DMS153 treated with DMSO at 0.1 percent for 48 hours (cell line): ENCODE data around the gene ZBTB7C.

Experiments used
- DNase-seq: peaks from one replicate; lab custom pipeline; 2025; ENCODE audit not compliant: unreplicated experiment; lab: John Stamatoyannopoulos, UW

ZBTB7C gene

GRCh38 chr18:48029296-48029986 lies 379.7 kb downstream of the ZBTB7C start:
- no peak for DNase-seq

GRCh38 chr18:48028696-48029095 lies 380.5 kb downstream of the ZBTB7C start:
- no peak for DNase-seq

DNA sequence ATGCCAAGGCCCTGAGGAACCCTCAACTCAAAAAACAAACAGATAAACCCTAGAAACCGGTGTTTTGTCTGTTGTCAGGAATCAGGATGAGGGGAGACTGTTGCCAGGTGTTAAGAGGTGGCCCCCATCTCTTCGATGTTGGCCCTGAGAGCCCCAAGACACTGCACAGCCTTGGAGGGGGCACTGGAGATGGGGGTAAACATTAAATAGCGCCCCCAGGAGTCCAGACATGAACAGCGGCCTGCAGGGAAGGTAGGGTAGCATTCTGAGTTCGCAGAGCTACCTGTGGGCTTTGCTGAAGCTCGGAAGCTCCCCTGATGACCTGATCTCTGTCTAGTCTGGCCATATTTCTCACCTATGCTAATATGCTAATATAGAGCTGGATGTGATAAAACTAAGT lies 381.1 kb downstream of the ZBTB7C start:
- DNase-seq: no peak

- no peak for DNase-seq
Measured at GRCh38 chr18:48027401-48027963, 381.7 kb downstream of the ZBTB7C start.

DNA sequence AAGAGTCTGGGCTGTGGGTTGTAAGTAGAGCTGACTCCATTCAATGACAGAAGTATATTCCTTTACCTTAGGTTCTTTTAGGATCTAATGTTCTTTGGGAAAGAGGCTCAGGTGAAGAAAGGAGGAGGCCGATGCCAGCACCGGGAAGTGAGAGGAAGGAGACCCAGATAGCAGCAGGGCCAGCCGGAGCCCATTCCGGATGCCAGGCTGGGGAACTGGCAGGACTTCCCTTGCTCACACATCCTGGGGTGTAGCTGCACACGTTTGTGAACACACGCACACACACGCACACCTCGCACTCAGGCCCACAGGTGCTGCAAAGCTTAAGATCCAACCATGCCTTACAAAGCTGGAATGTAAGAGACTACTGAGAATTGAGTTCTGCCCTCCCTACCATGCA lies 383.0 kb downstream of the ZBTB7C start:
- DNase-seq: no peak

GRCh38 chr18:48024881-48025660 lies 384.1 kb downstream of the ZBTB7C start:
- DNase-seq: no peak

DNA sequence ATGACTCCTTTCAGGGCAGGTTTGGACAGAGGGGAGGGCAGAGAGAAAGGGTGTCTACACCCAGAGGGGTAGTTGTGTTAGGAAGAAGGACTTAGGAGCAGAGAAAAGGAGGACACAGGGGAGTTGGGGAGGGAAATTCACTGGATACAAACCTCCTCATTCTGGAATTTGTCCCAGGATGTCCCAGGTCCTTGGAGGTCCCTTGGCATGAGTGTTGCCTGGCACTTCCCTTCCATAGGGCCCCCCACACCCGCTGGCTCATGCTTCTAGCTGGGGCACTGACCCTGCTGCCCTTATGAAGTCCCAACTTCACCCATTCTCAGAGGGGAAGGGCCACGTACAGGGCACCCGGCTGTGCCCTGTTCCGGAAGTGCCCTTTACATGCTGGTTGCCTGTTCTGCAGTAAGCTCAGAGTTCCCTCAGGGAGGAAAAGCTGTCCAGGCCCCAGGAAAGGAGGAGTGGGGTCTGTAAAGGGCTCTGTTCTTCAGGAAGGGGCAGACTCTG lies 385.1 kb downstream of the ZBTB7C start:
- DNase-seq: no peak

- peak; percentile 81 for DNase-seq
Measured at GRCh38 chr18:48023334-48024008, 385.7 kb downstream of the ZBTB7C start.

GRCh38 chr18:48022531-48023329 lies 386.5 kb downstream of the ZBTB7C start:
- peak; percentile 77 for DNase-seq

DNA sequence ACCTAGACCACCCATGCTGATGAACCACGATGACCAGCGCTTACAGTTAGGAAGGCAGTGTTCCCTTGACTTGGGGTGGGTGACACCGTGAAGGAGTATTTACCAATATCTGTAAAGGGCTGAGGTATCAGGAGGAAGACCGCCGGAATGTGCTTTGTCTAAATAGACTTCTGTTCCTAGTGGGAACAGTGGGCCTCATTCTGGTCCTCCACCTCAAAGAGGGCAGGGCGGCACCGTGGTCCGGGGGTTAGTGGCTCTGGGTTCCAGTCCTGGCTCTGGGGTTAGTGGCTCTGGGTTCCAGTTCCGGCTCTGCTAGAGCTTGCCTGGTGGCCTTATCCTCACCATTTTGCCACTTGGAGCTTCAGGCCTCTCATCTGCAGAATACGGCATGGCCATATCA lies 387.2 kb downstream of the ZBTB7C start:
- DNase-seq: no peak

DNA sequence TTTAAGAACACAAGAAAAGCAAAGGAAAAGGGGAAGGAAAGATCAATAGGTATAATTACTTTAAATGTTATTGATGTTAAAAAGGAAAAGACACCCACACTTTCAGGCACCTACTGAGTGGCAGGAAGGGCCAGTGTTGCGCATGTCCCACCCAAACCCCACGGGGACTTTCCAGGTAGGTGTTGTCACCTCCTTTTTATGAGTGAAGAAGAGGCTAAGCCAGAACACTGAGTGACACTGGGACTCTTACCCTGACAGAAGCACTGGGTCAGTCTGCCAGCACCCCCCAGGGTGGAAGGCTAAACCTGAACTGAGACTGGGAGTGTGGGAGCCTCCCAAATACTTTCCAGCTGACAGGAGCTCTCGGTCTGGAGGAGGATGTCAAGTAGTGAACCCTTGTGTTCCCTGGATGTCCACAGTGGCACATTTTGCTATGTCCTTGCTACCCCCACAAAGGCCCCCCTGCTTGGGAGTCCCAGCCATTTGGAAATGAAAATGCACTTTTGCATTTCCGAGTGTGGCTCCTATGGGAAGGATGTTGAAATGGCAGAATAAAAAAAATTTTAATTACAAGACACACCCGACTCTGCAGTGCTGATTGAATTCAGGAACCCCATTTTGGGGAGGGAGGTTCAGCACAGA lies 387.8 kb downstream of the ZBTB7C start:
- DNase-seq: no peak

DNA sequence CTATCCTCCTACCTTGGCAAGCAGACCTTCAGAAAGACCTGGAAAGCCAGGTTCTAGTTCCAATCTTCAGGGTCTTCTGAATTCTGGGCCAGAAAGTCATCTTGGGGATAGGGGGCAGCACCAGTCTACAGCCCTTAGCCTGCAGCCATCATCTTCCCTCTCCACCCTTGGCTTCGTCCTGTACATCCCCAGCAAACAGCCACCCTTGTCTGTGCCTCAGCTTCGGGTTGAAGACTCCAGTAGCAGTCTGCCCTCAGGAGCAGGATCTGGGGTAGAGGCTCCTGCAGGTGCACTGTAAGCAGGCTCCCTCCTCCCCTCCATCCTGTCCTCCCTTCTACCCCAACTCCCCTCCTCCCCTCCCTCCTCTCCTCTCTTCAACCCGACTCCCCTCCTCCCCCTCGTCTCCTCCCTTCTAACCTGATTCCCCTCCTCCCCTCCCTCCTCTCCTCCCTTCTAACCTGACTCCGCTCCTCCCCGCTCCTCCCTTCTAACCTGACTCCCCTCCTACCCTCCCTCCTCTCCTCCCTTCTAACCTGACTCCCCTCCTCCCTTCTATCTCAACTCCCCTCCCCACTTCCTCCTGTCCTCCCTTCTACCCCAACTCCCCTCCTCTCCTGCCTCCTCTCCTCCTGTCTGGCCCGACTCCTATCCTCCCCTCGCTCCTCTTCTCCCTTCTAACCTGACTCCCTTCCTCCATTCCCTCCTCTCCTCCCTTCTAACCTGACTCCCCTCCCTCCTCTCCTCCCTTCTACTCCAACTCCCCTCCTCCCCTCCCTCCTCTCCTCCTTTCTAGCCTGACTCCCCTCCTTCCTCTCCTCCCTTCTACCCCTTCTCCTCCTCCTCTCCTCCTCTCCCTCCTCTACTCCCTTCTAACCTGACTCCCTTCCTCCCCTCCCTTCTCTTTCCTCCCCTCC lies 388.6 kb downstream of the ZBTB7C start:
- DNase-seq: no peak

GRCh38 chr18:48019557-48020325 lies 389.4 kb downstream of the ZBTB7C start:
- no peak for DNase-seq

DNA sequence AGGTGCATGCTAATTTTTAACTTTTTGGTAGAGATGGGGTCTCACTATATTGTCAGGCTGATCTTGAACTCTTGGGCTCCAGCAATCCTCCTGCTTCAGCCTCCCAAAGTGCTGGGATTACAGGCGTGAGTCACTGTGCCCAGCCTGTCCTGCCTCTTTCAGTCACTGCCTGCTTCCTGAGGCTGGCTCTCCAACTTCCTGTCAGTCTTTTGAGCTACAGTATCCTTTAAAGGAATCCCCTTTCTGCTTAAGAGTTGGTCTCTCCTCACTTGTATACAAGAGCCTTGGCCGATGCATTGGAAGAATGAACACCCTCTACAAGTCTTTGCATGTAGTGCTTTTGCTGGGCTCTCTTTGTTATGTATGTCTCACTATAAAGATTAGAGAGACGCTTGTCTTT lies 390.3 kb downstream of the ZBTB7C start:
- DNase-seq: no peak

GRCh38 chr18:48017635-48018034 lies 391.5 kb downstream of the ZBTB7C start:
- no peak for DNase-seq

- DNase-seq: no peak
Measured at GRCh38 chr18:48013162-48013561, 396.0 kb downstream of the ZBTB7C start.

DNA sequence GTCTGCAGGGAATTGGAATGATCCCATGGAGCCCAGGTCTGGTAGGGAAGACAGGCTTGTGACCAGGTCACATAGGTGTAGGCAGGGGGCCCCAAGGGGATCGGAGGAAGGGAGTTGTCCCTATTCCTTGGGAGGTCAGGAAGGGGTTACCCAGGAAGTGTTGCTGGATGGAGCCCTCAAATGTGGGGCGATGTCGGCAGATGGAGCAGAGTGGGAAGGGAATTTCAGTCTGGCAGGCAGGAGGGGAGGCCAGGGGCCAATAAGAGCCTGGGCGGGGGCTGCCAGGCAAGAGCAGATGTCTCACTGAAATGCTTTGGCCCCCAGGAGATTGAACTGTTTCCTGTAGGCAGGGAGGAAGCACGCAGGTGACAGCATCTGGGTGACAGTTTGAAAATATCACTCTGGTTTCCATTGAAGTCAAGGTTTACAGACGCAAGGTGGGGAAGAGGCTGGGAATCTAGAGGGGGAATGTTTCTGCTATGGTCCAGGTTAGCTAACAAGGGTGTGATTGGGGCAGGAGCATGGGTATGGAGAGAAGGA lies 397.2 kb downstream of the ZBTB7C start:
- DNase-seq: no peak

GRCh38 chr18:48010264-48010663 lies 398.9 kb downstream of the ZBTB7C start:
- DNase-seq: no peak
